Motor neuron (in vitro differentiated cells): ENCODE results near the gene PARL. TPM values are rescaled to one million over a fixed set of nuclear protein-coding genes. Genes with fewer than 3 reads are reported as not detected.
A peak's percentile ranks its signal among the peaks of the same experiment; 100 is the strongest.

Experiments
- ATAC-seq, 8 experiments: fragments of 200-7000 bp; cut with Tn5 transposase; replicated peaks in 6 of 8; 2 replicates each; pipeline ENCODE4 v1.8.0; 2021; ENCODE audit warnings: mild to moderate bottlenecking in 8 of 8, moderate library complexity in 8 of 8
- H3K27ac ChIP-seq, 2 donors: fragments of 250-450 bp; sonication (Bioruptor Pico); 2 replicates each; pipeline ENCODE4 v1.9.0; 2021; ENCODE audit warnings: antibody characterized with exemption in 2 of 2, mild to moderate bottlenecking in 2 of 2, moderate library complexity in 1 of 2
- H3K4me1 ChIP-seq, 2 donors: fragments of 250-450 bp; sonication (Bioruptor Pico); replicated peaks in 1 of 2; 2 replicates each; pipeline ENCODE4 v1.6.1; 2021; ENCODE audit warnings: antibody characterized with exemption in 2 of 2, mild to moderate bottlenecking in 2 of 2, moderate library complexity in 1 of 2
- H3K4me3 ChIP-seq, 5 donors: fragments of 250-450 bp; sonication (Bioruptor Pico); 2 replicates each; pipeline ENCODE4 v1.9.0; 2021; ENCODE audit warnings: antibody characterized with exemption in 5 of 5, mild to moderate bottlenecking in 5 of 5, moderate library complexity in 4 of 5
- WGBS, 10 experiments: fragments of 450-650 bp; shearing (Covaris generic); methylation state at CpG; one replicate each; pipeline ENCODE4 v1.0.0; 2022; 5-methylcytosine and 5-hydroxymethylcytosine counted together
- in situ Hi-C, 9 experiments: fragments of 400-800 bp; cut with MboI; loops; one replicate each; pipeline ENCODE4 v1.15.0; 2021; ENCODE audit warnings: low sequenced_read_pairs in 9 of 9, low pct_unique_long_range_greater_than_20kb in 2 of 9; ENCODE audit not compliant: unreplicated experiment in 9 of 9
- total RNA-seq, 8 experiments: library from RNA; unstranded; fragments of 300-600 nt; gene quantifications; 2 replicates each; pipeline versions ENCODE4 v1.2.3 to v1.2.4, GENCODE V29; 2022

The PARL gene
- total RNA-seq, 8 experiments from 2014 or later: 33.7 to 68.8 (median 47.3) TPM

- no peak overlapping the region for H3K4me3 ChIP-seq
- H3K4me1 ChIP-seq: no peaks in the 10 kb centered on the region
- no peak for ATAC-seq
- 0 to 100% (median 100%) methylated on average over 1 of the region's 5 CpGs; no CpG with 5 or more reads in 4 of the 10 experiments for WGBS, 10 experiments
- H3K27ac ChIP-seq: no peak overlapping the region
- in situ Hi-C loops: loop anchor here in 3 of 9 experiments (25.0 kb wide), 3 partner anchors 197 to 372 kb away; partner anchors contain the start of genes CAMK2N2 (in 1 of the 3), ECE2 (in 1 of the 3) and PSMD2 (in 1 of the 3)
Measured at GRCh38 chr3:183914856-183915255, 30.2 kb upstream of the PARL start.

- no peak for ATAC-seq
- WGBS, 10 experiments: 80 to 95% (median 87%) methylated on average over 2 to 4 of the region's 9 CpGs; no CpG with 5 or more reads in 7 of the 10 experiments
- in situ Hi-C loops: loop anchor here in 3 of 9 experiments (25.0 kb wide), 3 partner anchors 199 to 374 kb away; partner anchors contain the start of genes CAMK2N2 (in 1 of the 3), ECE2 (in 1 of the 3) and PSMD2 (in 1 of the 3)
- Histone ChIP-seq H3K4me1 (no peaks in the 10 kb centered on the region), H3K4me3 (no peak overlapping the region), H3K27ac (no peak overlapping the region)
Measured at GRCh38 chr3:183913580-183913920, 28.9 kb upstream of the PARL start.

GRCh38 chr3:183912895-183913579 lies 28.4 kb upstream of the PARL start:
- peak in 1 of 8 experiments; percentile 21 for ATAC-seq
- Histone ChIP-seq H3K4me1 (no peaks in the 10 kb centered on the region), H3K4me3 (no peak overlapping the region), H3K27ac (no peak overlapping the region)
- in situ Hi-C loops: loop anchor here in 3 of 9 experiments (25.0 kb wide), 3 partner anchors 199 to 374 kb away; partner anchors contain the start of genes CAMK2N2 (in 1 of the 3), ECE2 (in 1 of the 3) and PSMD2 (in 1 of the 3)
- 20 to 100% (median 86%) methylated on average over 1 to 8 of the region's 10 CpGs; no CpG with 5 or more reads in 2 of the 10 experiments for WGBS, 10 experiments

- Histone ChIP-seq H3K27ac (no peak overlapping the region), H3K4me1 (no peaks in the 10 kb centered on the region), H3K4me3 (no peak overlapping the region)
- no peak for ATAC-seq
- in situ Hi-C loops: loop anchor here in 3 of 9 experiments (25.0 kb wide), 3 partner anchors 200 to 375 kb away; partner anchors contain the start of genes CAMK2N2 (in 1 of the 3), ECE2 (in 1 of the 3) and PSMD2 (in 1 of the 3)
- WGBS, 10 experiments: 40 to 96% (median 87%) methylated on average over 4 to 6 of the region's 8 CpGs
Measured at GRCh38 chr3:183911763-183912506, 27.3 kb upstream of the PARL start.

- H3K4me3 ChIP-seq: no peak overlapping the region
- H3K4me1 ChIP-seq: no peaks in the 10 kb centered on the region
- in situ Hi-C loops: loop anchor here in 3 of 9 experiments (25.0 kb wide), 3 partner anchors 201 to 376 kb away; partner anchors contain the start of genes CAMK2N2 (in 1 of the 3), ECE2 (in 1 of the 3) and PSMD2 (in 1 of the 3)
- WGBS, 10 experiments: 60 to 100% (median 67%) methylated on average over 1 to 3 of the region's 6 CpGs; no CpG with 5 or more reads in 7 of the 10 experiments
- peak in 2 of 8 experiments; percentile 19 to 32 for ATAC-seq
- no peak overlapping the region for H3K27ac ChIP-seq
Measured at GRCh38 chr3:183911087-183911486, 26.4 kb upstream of the PARL start.

- in situ Hi-C loops: loop anchor here in 3 of 9 experiments (25.0 kb wide), 3 partner anchors 203 to 378 kb away; partner anchors contain the start of genes CAMK2N2 (in 1 of the 3), ECE2 (in 1 of the 3) and PSMD2 (in 1 of the 3)
- ATAC-seq: no peak
- WGBS, 10 experiments: 0 to 100% (median 90%) methylated on average over 1 to 5 of the region's 14 CpGs; no CpG with 5 or more reads in 5 of the 10 experiments
Measured at GRCh38 chr3:183909030-183909600, 24.4 kb upstream of the PARL start.

GRCh38 chr3:183907911-183908331 lies 23.2 kb upstream of the PARL start:
- Histone ChIP-seq H3K27ac (no peak overlapping the region), H3K4me1 (no peaks in the 10 kb centered on the region), H3K4me3 (no peak overlapping the region)
- in situ Hi-C loops: loop anchor here in 3 of 9 experiments (25.0 kb wide), 3 partner anchors 204 to 379 kb away; partner anchors contain the start of genes CAMK2N2 (in 1 of the 3), ECE2 (in 1 of the 3) and PSMD2 (in 1 of the 3)
- 80 to 83% methylated on average over 1 of the region's 16 CpGs; no CpG with 5 or more reads in 8 of the 10 experiments for WGBS, 10 experiments
- no peak for ATAC-seq

More at GRCh38 chr3:183909030-183909600, 24.4 kb upstream of the PARL start:
- no peak overlapping the region for H3K4me3 ChIP-seq
- H3K4me1 ChIP-seq: no peaks in the 10 kb centered on the region
- no peak overlapping the region for H3K27ac ChIP-seq

GRCh38 chr3:183907176-183907575 lies 22.5 kb upstream of the PARL start:
- in situ Hi-C loops: loop anchor here in 3 of 9 experiments (25.0 kb wide), 3 partner anchors 205 to 380 kb away; partner anchors contain the start of genes CAMK2N2 (in 1 of the 3), ECE2 (in 1 of the 3) and PSMD2 (in 1 of the 3)
- Histone ChIP-seq H3K4me1 (no peaks in the 10 kb centered on the region), H3K4me3 (no peak overlapping the region), H3K27ac (no peak overlapping the region)
- 13 to 81% (median 60%) methylated on average over 2 to 4 of the region's 6 CpGs; no CpG with 5 or more reads in 1 of the 10 experiments for WGBS, 10 experiments
- no peak for ATAC-seq

- no peak overlapping the region for H3K4me3 ChIP-seq
- WGBS, 10 experiments: 47 to 90% (median 82%) methylated on average over 2 to 11 of the region's 13 CpGs; no CpG with 5 or more reads in 5 of the 10 experiments
- no peak overlapping the region for H3K27ac ChIP-seq
- no peak for ATAC-seq
- in situ Hi-C loops: loop anchor here in 3 of 9 experiments (25.0 kb wide), 3 partner anchors 206 to 381 kb away; partner anchors contain the start of genes CAMK2N2 (in 1 of the 3), ECE2 (in 1 of the 3) and PSMD2 (in 1 of the 3)
- H3K4me1 ChIP-seq: no peaks in the 10 kb centered on the region
Measured at GRCh38 chr3:183906234-183906921, 21.7 kb upstream of the PARL start.

- in situ Hi-C loops: loop anchor here in 3 of 9 experiments (25.0 kb wide), 3 partner anchors 207 to 382 kb away; partner anchors contain the start of genes CAMK2N2 (in 1 of the 3), ECE2 (in 1 of the 3) and PSMD2 (in 1 of the 3)
- 38 to 100% (median 73%) methylated on average over 1 to 4 of the region's 14 CpGs; no CpG with 5 or more reads in 3 of the 10 experiments for whole genome bisulfite sequencing, 10 experiments
- Histone ChIP-seq H3K27ac (no peak overlapping the region), H3K4me3 (no peak overlapping the region), H3K4me1 (no peaks in the 10 kb centered on the region)
- ATAC-seq: no peak
Measured at GRCh38 chr3:183904833-183905780, 20.4 kb upstream of the PARL start.
